ENCODE measurements around the gene SLC34A3.

Gene SLC34A3

DNA sequence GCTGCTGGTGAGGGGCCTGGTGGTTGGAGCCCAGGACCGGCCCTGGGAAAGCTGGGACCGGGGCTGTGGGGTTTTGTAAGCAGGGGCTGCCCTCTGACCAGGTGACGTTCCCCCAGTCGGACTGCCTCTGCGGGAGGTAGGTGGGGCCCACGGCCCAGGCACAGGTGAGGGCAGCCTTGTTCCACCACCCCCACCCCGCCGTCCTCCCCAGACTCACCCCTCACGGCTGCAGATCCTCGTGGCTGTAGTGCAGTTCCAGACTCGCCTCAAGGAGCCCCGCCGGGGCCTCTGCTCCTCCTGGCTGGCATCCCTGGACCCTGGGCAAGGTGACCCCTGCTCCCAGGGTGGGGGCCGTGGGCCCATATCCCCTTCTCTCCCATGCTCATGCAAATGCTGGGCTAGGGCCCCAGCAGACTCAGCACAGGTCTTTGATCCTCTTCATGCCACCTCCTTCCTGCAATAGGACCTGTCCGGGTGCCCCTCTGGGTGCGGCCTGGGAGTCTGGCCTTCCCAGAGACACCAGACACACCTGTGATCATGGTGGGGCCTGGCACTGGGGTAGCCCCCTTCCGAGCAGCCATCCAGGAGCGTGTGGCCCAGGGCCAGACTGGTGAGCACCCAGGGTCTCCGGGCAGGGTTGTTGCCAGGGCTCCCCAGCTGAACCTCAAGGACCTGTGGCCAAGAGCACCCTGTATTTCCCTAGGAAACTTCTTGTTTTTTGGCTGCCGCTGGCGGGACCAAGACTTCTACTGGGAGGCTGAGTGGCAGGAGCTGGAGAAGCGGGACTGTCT, 15.3 kb upstream of the SLC34A3 start:
- Histone ChIP-seq H3K4me2 (ENCODE audit: low read length) (no peak overlapping the region), H3K36me3 (ENCODE audit: insufficient read depth, low read length) (peaks cover 6% of the 10 kb centered on the region; the same call in 1 of the 2 replicates), H4K20me1 (ENCODE audit: insufficient read depth, low read length) (no peaks in the 10 kb centered on the region)

DNA sequence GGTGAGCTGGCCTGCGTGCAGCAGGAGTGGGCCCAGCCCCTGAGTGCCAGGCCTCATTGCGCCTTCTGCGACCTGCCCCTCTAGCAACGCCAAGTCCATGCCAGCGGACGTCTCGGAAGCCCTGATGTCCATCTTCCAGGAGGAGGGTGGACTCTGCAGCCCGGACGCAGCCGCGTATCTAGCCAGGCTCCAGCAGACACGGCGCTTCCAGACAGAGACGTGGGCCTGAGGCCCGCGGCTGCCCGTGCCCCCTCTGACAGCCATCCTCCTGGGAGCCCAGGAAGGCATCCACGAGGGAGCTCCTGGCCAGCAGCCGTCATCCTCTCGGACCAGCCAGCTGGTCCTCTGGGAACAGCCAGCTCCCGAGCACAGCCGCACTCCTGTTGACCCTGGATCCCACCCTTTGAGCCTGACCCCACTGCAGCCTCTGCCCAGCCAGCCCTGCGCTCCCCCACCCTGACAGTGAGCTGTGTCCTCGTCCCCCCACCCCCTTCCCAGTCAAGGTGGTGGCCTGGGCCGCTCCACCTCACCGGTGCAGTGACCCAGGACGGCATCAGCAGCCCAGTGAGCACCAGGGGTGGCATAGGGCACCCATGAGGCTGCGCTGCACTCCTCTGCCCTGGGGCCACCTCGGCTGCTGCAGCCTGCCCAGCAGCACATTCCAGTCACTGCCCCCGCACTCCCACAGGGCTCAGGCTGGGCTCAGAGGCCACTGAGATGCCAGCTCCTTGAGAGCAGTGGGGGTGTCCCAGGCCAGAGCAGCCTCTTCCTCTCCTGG, 14.3 kb upstream of the SLC34A3 start:
- peaks cover 6% of the 10 kb centered on the region; the same call in 1 of the 2 replicates for H3K36me3 ChIP-seq (ENCODE audit: insufficient read depth, low read length)

More for the DNA sequence above, 15.3 kb upstream of the SLC34A3 start:
- no peaks in the 10 kb centered on the region for H3K9me2 ChIP-seq (ENCODE audit: low read depth, low read length)
- H2AFZ ChIP-seq (ENCODE audit: low read length): no peak overlapping the region
- TF ChIP-seq, protein P1, sequence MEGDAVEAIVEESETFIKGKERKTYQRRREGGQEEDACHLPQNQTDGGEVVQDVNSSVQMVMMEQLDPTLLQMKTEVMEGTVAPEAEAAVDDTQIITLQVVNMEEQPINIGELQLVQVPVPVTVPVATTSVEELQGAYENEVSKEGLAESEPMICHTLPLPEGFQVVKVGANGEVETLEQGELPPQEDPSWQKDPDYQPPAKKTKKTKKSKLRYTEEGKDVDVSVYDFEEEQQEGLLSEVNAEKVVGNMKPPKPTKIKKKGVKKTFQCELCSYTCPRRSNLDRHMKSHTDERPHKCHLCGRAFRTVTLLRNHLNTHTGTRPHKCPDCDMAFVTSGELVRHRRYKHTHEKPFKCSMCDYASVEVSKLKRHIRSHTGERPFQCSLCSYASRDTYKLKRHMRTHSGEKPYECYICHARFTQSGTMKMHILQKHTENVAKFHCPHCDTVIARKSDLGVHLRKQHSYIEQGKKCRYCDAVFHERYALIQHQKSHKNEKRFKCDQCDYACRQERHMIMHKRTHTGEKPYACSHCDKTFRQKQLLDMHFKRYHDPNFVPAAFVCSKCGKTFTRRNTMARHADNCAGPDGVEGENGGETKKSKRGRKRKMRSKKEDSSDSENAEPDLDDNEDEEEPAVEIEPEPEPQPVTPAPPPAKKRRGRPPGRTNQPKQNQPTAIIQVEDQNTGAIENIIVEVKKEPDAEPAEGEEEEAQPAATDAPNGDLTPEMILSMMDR (IDR thresholded peaks at IDR 0.05; ENCODE audit: low read length): no peak
- TF ChIP-seq EZH2 (IDR thresholded peaks at IDR 0.05; ENCODE audit: borderline replicate concordance, low read length): no peak
- no peak overlapping the region for H3K27ac ChIP-seq (ENCODE audit: low read depth, low read length, poor library complexity, severe bottlenecking)
- H3K4me1 ChIP-seq (ENCODE audit: insufficient read depth, low read length, severe bottlenecking): peaks cover 20% of the 10 kb centered on the region
- H3K79me2 ChIP-seq (ENCODE audit: insufficient read depth, low read length): no peaks in the 10 kb centered on the region
- H3F3A ChIP-seq (ENCODE audit: insufficient read depth, low read length): no peaks in the 10 kb centered on the region
- no peak overlapping the region for H3K9ac ChIP-seq (ENCODE audit: low read length)
- no peaks in the 10 kb centered on the region for H3K9me3 ChIP-seq (ENCODE audit: low read length)
- H3K4me3 ChIP-seq (ENCODE audit: low read depth, low read length, poor library complexity, severe bottlenecking): no peak overlapping the region
- no peaks in the 10 kb centered on the region for H3K27me3 ChIP-seq (ENCODE audit: insufficient read depth, low read length)

More for the DNA sequence above, 14.3 kb upstream of the SLC34A3 start:
- TF ChIP-seq, protein P1 (IDR thresholded peaks at IDR 0.05; ENCODE audit: low read length): no peak
- no peak for TF ChIP-seq EZH2 (IDR thresholded peaks at IDR 0.05; ENCODE audit: borderline replicate concordance, low read length)
- Histone ChIP-seq H3K9ac (ENCODE audit: low read length) (no peak overlapping the region; the same call in 1 of the 2 replicates), H3K79me2 (ENCODE audit: insufficient read depth, low read length) (no peaks in the 10 kb centered on the region), H3K9me2 (ENCODE audit: low read depth, low read length) (no peaks in the 10 kb centered on the region), H3K27me3 (ENCODE audit: insufficient read depth, low read length) (no peaks in the 10 kb centered on the region), H2AFZ (ENCODE audit: low read length) (no peak overlapping the region), H3F3A (ENCODE audit: insufficient read depth, low read length) (no peaks in the 10 kb centered on the region), H3K27ac (ENCODE audit: low read depth, low read length, poor library complexity, severe bottlenecking) (no peak overlapping the region), H4K20me1 (ENCODE audit: insufficient read depth, low read length) (no peaks in the 10 kb centered on the region), H3K9me3 (ENCODE audit: low read length) (no peaks in the 10 kb centered on the region), H3K4me1 (ENCODE audit: insufficient read depth, low read length, severe bottlenecking) (peaks cover 20% of the 10 kb centered on the region), H3K4me2 (ENCODE audit: low read length) (no peak overlapping the region), H3K4me3 (ENCODE audit: low read depth, low read length, poor library complexity, severe bottlenecking) (no peak overlapping the region)
